EL (cell line): ENCODE measurements around the gene UBTD1.
A peak's percentile ranks its signal among the peaks of the same experiment; 100 is the strongest.
"Not testable (repeated sequence)": the region's sequence is repeated elsewhere in the genome, so short reads cannot be mapped to it uniquely, and the experiment has no call there.

ENCODE experiments used
- DNase-seq: peaks from one replicate; pipeline ENCODE4 v3.0.0-alpha.2; 2016

Gene UBTD1

GRCh38 chr10:97540669-97541500 is 42.2 kb downstream of the UBTD1 start:
- DNase-seq, result no peak

GRCh38 chr10:97542169-97543024 is 43.7 kb downstream of the UBTD1 start:
- peak; percentile 92 for DNase-seq

- peak; percentile 97 for DNase-seq
Observed at GRCh38 chr10:97543025-97543546, 44.4 kb downstream of the UBTD1 start.

- no peak for DNase-seq
Observed at GRCh38 chr10:97546456-97547270, 47.9 kb downstream of the UBTD1 start.

- no peak for DNase-seq
Observed at GRCh38 chr10:97547271-97547600, 48.5 kb downstream of the UBTD1 start.

GRCh38 chr10:97547962-97548361 is 49.2 kb downstream of the UBTD1 start:
- no peak for DNase-seq

GRCh38 chr10:97548828-97549455 is 50.2 kb downstream of the UBTD1 start:
- DNase-seq, result no peak

- DNase-seq, result no peak
Observed at GRCh38 chr10:97549587-97550322, 51.0 kb downstream of the UBTD1 start.

- DNase-seq, result no peak
Observed at GRCh38 chr10:97550336-97551149, 51.8 kb downstream of the UBTD1 start.

- no peak for DNase-seq
Observed at GRCh38 chr10:97551271-97551670, 52.5 kb downstream of the UBTD1 start.

- peak; percentile 71 for DNase-seq
Observed at GRCh38 chr10:97553575-97554031, 54.9 kb downstream of the UBTD1 start.

GRCh38 chr10:97554336-97554735 is 55.6 kb downstream of the UBTD1 start:
- DNase-seq, result not testable (repeated sequence)

- DNase-seq, result not testable (repeated sequence)
Observed at GRCh38 chr10:97555541-97555940, 56.8 kb downstream of the UBTD1 start.

GRCh38 chr10:97560731-97561381 is 62.1 kb downstream of the UBTD1 start:
- not testable (repeated sequence) for DNase-seq

GRCh38 chr10:97561386-97562077 is 62.8 kb downstream of the UBTD1 start:
- DNase-seq, result not testable (repeated sequence)

GRCh38 chr10:97562329-97562728 is 63.6 kb downstream of the UBTD1 start:
- not testable (repeated sequence) for DNase-seq

GRCh38 chr10:97563337-97563736 is 64.6 kb downstream of the UBTD1 start:
- no peak for DNase-seq

GRCh38 chr10:97564776-97565175 is 66.1 kb downstream of the UBTD1 start:
- DNase-seq, result no peak

- no peak for DNase-seq
Observed at GRCh38 chr10:97566336-97566996, 67.7 kb downstream of the UBTD1 start.
